Muscle layer of duodenum (tissue), 2 donors: ENCODE data around the gene NEDD4L.

ENCODE experiments used
- H3K27ac ChIP-seq: one replicate; pipeline ENCODE4 v1.7.0; 2013; ENCODE audit warnings: mild to moderate bottlenecking, low read length
- H3K27me3 ChIP-seq: one replicate; pipeline ENCODE4 v1.7.0; 2013; ENCODE audit warnings: low read depth, mild to moderate bottlenecking, control low read depth, low read length
- H3K36me3 ChIP-seq, 2 donors: one replicate each; pipeline ENCODE4 v1.7.0; 2013; ENCODE audit warnings: low read length in 2 of 2, control low read depth in 1 of 2, mild to moderate bottlenecking in 1 of 2; ENCODE audit not compliant: insufficient read depth in 2 of 2, control insufficient read depth in 1 of 2
- H3K4me1 ChIP-seq, 2 donors: one replicate each; pipeline ENCODE4 v1.7.0; 2013; ENCODE audit warnings: low read length in 2 of 2, mild to moderate bottlenecking in 2 of 2, control low read depth in 1 of 2, moderate library complexity in 1 of 2; ENCODE audit not compliant: insufficient read depth in 2 of 2, control insufficient read depth in 1 of 2
- H3K4me3 ChIP-seq, 2 donors: one replicate each; pipeline ENCODE4 v1.7.0; 2013; ENCODE audit warnings: low read length in 2 of 2, low read depth in 1 of 2, mild to moderate bottlenecking in 1 of 2
- H3K9me3 ChIP-seq, 2 donors: one replicate each; pipeline ENCODE4 v1.7.0; 2013; ENCODE audit warnings: low read length in 2 of 2, control low read depth in 1 of 2, mild to moderate bottlenecking in 1 of 2; ENCODE audit not compliant: control insufficient read depth in 1 of 2
- donor health status: healthy.

The NEDD4L gene

GRCh38 chr18:58222432-58223125, 178.6 kb downstream of the NEDD4L start:
- no peak overlapping the region for H3K4me3 ChIP-seq
- peaks cover 0 to 12% of the 10 kb centered on the region in 2 donors for H3K4me1 ChIP-seq
- H3K36me3 ChIP-seq = no peaks in the 10 kb centered on the region
- peak overlapping the region; percentile 60 for H3K27ac ChIP-seq
- no peaks in the 10 kb centered on the region for H3K27me3 ChIP-seq
- no peaks in the 10 kb centered on the region for H3K9me3 ChIP-seq

DNA sequence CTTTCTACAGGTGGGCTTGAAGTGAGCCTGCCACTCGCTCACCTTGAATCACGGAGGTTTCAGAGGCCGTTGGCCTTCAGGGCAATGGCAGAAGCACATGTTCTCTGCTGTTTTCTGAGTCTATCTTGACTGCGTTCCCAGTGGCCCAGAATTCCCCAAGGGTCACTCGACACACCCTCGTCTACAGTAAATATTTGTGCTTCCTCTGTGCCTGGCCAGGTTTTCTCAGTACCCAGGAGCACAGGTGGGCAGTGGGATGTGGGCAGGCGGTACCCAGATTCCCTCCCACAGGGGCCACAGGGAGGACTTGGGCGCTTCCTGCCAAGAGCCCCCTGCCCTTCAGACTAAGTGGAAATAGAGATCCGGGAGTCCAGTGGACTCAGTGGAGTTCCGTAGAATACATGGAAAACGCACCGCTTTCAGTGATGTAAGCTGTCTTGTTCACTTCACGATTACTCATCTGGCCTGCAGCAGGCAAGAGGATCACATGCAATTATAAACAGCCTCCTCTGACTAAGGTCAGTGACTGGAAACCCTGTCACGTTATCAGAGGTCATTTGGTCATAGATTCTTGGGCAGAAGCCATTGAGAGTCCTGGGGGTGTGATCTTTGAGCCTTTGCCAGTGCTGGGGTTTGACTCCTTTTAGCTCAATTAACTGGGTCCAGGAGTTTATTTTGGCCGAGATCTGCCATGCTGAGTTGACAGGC, 179.8 kb downstream of the NEDD4L start:
- Histone ChIP-seq H3K4me3 (no peak overlapping the region), H3K9me3 (no peaks in the 10 kb centered on the region), H3K27me3 (no peaks in the 10 kb centered on the region), H3K4me1 (peaks cover 0 to 12% of the 10 kb centered on the region in 2 donors), H3K36me3 (no peaks in the 10 kb centered on the region), H3K27ac (peak overlapping the region; percentile 60)

GRCh38 chr18:58224425-58224750, 180.4 kb downstream of the NEDD4L start:
- H3K27me3 ChIP-seq = no peaks in the 10 kb centered on the region
- H3K36me3 ChIP-seq = no peaks in the 10 kb centered on the region
- H3K4me3 ChIP-seq = no peak overlapping the region
- H3K27ac ChIP-seq = peak overlapping the region; percentile 17
- peaks cover 0 to 12% of the 10 kb centered on the region in 2 donors for H3K4me1 ChIP-seq
- H3K9me3 ChIP-seq = no peaks in the 10 kb centered on the region

GRCh38 chr18:58225101-58225500, 181.1 kb downstream of the NEDD4L start:
- no peaks in the 10 kb centered on the region for H3K27me3 ChIP-seq
- no peak overlapping the region for H3K4me3 ChIP-seq
- H3K27ac ChIP-seq = no peak overlapping the region
- no peaks in the 10 kb centered on the region for H3K9me3 ChIP-seq
- peaks cover 0 to 15% of the 10 kb centered on the region in 2 donors for H3K4me1 ChIP-seq
- no peaks in the 10 kb centered on the region for H3K36me3 ChIP-seq

GRCh38 chr18:58226429-58226828, 182.4 kb downstream of the NEDD4L start:
- Histone ChIP-seq H3K27ac (no peak overlapping the region), H3K36me3 (no peaks in the 10 kb centered on the region), H3K27me3 (no peaks in the 10 kb centered on the region), H3K4me1 (peaks cover 0 to 16% of the 10 kb centered on the region in 2 donors), H3K4me3 (no peak overlapping the region), H3K9me3 (no peaks in the 10 kb centered on the region)

DNA sequence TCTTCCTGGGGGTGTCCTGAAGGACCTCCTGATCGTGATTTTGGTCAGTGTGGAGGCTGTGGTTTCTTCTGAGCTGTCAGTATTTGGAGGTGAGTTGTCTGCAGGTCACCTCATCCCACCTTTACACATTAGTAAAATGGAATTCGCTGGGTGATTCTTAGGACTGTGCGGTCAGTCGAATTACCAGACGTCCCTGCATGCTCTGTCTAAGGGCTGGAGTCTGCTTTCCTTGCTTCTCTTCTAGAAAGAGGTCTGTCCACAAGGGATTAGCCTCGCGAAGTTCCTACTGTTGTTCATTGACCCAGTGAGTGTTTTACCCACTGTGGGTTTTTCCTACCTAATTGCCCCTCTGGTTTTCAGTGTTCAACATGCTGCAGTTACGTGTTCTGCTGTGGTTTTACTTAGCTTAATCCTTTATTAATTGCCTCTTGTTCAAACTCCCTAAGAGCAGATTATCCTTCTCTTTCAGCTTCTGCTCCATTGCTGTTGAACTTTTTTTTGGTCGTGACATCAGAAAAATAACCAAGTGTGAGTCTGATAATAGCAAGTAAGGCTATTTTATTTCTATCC, 183.4 kb downstream of the NEDD4L start:
- H3K4me1 ChIP-seq = peaks cover 0 to 16% of the 10 kb centered on the region in 2 donors
- H3K9me3 ChIP-seq = no peaks in the 10 kb centered on the region
- H3K4me3 ChIP-seq = no peak overlapping the region
- H3K27ac ChIP-seq = no peak overlapping the region
- H3K36me3 ChIP-seq = no peaks in the 10 kb centered on the region
- H3K27me3 ChIP-seq = no peaks in the 10 kb centered on the region

DNA sequence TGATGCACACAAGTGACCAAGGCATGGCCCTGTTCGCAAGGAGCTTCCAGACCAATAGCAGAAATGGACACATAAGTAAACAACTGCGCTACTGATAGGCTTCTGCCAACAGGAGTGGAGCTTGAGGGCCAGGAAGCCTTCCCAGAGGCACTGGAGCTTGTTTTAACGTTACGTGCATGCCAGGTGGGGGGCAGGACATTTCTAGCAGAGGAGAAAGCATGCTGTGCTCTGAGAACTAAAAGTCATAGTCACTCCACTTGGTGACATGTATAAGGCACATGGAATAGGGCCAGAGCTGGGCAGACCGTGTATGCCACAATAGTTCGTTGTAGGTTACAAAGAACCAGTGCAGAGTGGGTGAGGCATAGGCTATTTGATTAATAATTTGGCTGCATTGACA, 184.2 kb downstream of the NEDD4L start:
- Histone ChIP-seq H3K4me3 (no peak overlapping the region), H3K4me1 (peaks cover 0 to 16% of the 10 kb centered on the region in 2 donors), H3K27ac (no peak overlapping the region), H3K9me3 (no peaks in the 10 kb centered on the region), H3K36me3 (no peaks in the 10 kb centered on the region), H3K27me3 (no peaks in the 10 kb centered on the region)

DNA sequence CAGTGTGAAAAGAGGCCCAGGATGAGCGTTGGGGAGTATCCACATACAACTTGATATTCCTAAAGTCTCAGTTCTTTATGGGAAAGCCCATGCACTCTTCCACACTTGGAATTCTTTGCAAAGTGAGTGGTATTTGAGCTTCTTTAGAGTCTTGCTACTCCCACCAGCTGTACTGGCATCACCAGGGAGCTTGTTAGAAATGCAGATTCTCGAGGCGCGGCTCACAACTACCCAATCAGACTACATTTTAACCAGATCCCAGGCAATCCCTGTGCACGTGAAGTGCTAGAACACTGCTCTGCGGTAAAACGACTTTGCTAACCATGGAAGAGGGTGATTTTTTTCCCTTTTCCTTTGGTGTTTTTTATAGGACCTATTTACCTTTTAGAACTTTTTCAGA, 184.7 kb downstream of the NEDD4L start:
- H3K27ac ChIP-seq = no peak overlapping the region
- no peaks in the 10 kb centered on the region for H3K36me3 ChIP-seq
- peaks cover 0 to 13% of the 10 kb centered on the region in 2 donors for H3K4me1 ChIP-seq
- H3K4me3 ChIP-seq = no peak overlapping the region
- H3K9me3 ChIP-seq = no peaks in the 10 kb centered on the region
- no peaks in the 10 kb centered on the region for H3K27me3 ChIP-seq

- Histone ChIP-seq H3K27ac (no peak overlapping the region), H3K27me3 (no peaks in the 10 kb centered on the region), H3K4me1 (peaks cover 0 to 11% of the 10 kb centered on the region in 2 donors), H3K4me3 (no peak overlapping the region), H3K36me3 (no peaks in the 10 kb centered on the region), H3K9me3 (no peaks in the 10 kb centered on the region)
These were observed 185.1 kb downstream of the NEDD4L start for GRCh38 chr18:58229162-58229561.

- Histone ChIP-seq H3K27ac (no peak overlapping the region), H3K4me3 (no peak overlapping the region), H3K36me3 (no peaks in the 10 kb centered on the region), H3K9me3 (no peaks in the 10 kb centered on the region), H3K4me1 (peaks cover 0 to 7% of the 10 kb centered on the region in 2 donors), H3K27me3 (no peaks in the 10 kb centered on the region)
These were observed 186.6 kb downstream of the NEDD4L start for GRCh38 chr18:58230438-58231179.

DNA sequence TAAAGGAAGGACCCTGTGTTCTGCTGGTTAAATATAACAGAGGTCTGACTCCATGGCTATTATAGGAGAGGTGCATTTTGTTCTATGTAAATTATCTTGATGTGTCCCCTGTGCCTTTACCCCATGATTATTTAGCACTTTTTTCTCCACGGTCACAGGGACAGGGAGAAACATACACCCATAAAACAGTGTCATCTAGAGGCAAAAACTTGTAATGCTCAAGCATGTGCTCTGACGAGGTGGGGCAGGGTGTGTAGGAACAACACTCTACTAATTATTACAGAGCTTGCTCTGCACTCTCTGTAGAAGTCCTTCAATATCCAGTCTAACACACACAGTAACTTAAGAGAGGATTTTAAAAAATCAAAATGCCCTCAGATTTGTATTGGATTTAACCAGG, 187.9 kb downstream of the NEDD4L start:
- peak overlapping the region; percentile 40 for H3K27ac ChIP-seq
- peaks cover 0 to 7% of the 10 kb centered on the region in 2 donors for H3K4me1 ChIP-seq

More for the DNA sequence above, 187.9 kb downstream of the NEDD4L start:
- H3K36me3 ChIP-seq = no peaks in the 10 kb centered on the region
- H3K9me3 ChIP-seq = no peaks in the 10 kb centered on the region
- H3K27me3 ChIP-seq = no peaks in the 10 kb centered on the region
- no peak overlapping the region for H3K4me3 ChIP-seq
